ENCODE results near the gene FERMT3.

Gene FERMT3

GRCh38 chr11:64202992-64203391 lies 3.5 kb upstream of the FERMT3 start:
- no peak for DNase-seq (ENCODE audit: low read depth in 1 of 2, low spot score in 1 of 2)
- in situ Hi-C loops (cut with HindIII; ENCODE audit: low pct_unique_long_range_greater_than_20kb, low sequenced_read_pairs): no loop called here

GRCh38 chr11:64203421-64204079 lies 3.0 kb upstream of the FERMT3 start:
- no peak for DNase-seq (ENCODE audit: low read depth in 1 of 2, low spot score in 1 of 2)
- in situ Hi-C loops (cut with HindIII; ENCODE audit: low pct_unique_long_range_greater_than_20kb, low sequenced_read_pairs): no loop called here
- no peak for TF ChIP-seq JUND (IDR thresholded peaks at IDR 0.05; ENCODE audit: low read depth)

More at GRCh38 chr11:64202992-64203391, 3.5 kb upstream of the FERMT3 start:
- TF ChIP-seq JUND (IDR thresholded peaks at IDR 0.05; ENCODE audit: low read depth): no peak

- in situ Hi-C loops (cut with HindIII; ENCODE audit: low pct_unique_long_range_greater_than_20kb, low sequenced_read_pairs): no loop called here
- DNase-seq (ENCODE audit: low read depth in 1 of 2, low spot score in 1 of 2): no peak
- no peak for TF ChIP-seq JUND (IDR thresholded peaks at IDR 0.05; ENCODE audit: low read depth)
Observed at GRCh38 chr11:64204080-64204440, 2.5 kb upstream of the FERMT3 start.

GRCh38 chr11:64204464-64204989 lies 2.0 kb upstream of the FERMT3 start:
- in situ Hi-C loops (cut with HindIII; ENCODE audit: low pct_unique_long_range_greater_than_20kb, low sequenced_read_pairs): no loop called here
- peak; percentile 87 to 93 for DNase-seq (ENCODE audit: low read depth in 1 of 2, low spot score in 1 of 2)
- TF ChIP-seq JUND (IDR thresholded peaks at IDR 0.05; ENCODE audit: low read depth): no peak

GRCh38 chr11:64207256-64208085 lies 950 bp downstream of the FERMT3 start:
- in situ Hi-C loops (cut with HindIII; ENCODE audit: low pct_unique_long_range_greater_than_20kb, low sequenced_read_pairs): no loop called here
- DNase-seq (ENCODE audit: low read depth in 1 of 2, low spot score in 1 of 2): no peak

GRCh38 chr11:64208086-64208795 lies 1.7 kb downstream of the FERMT3 start:
- in situ Hi-C loops (cut with HindIII; ENCODE audit: low pct_unique_long_range_greater_than_20kb, low sequenced_read_pairs): no loop called here
- TF ChIP-seq JUND (IDR thresholded peaks at IDR 0.05; ENCODE audit: low read depth): no peak
- no peak for DNase-seq (ENCODE audit: low read depth in 1 of 2, low spot score in 1 of 2)

More at GRCh38 chr11:64207256-64208085, 950 bp downstream of the FERMT3 start:
- TF ChIP-seq JUND (IDR thresholded peaks at IDR 0.05; ENCODE audit: low read depth): no peak

- DNase-seq (ENCODE audit: low read depth in 1 of 2, low spot score in 1 of 2): no peak
- in situ Hi-C loops (cut with HindIII; ENCODE audit: low pct_unique_long_range_greater_than_20kb, low sequenced_read_pairs): no loop called here
- no peak for TF ChIP-seq JUND (IDR thresholded peaks at IDR 0.05; ENCODE audit: low read depth)
Observed at GRCh38 chr11:64208796-64209562, 2.5 kb downstream of the FERMT3 start.

- in situ Hi-C loops (cut with HindIII; ENCODE audit: low pct_unique_long_range_greater_than_20kb, low sequenced_read_pairs): no loop called here
- no peak for TF ChIP-seq JUND (IDR thresholded peaks at IDR 0.05; ENCODE audit: low read depth)
- no peak for DNase-seq (ENCODE audit: low read depth in 1 of 2, low spot score in 1 of 2)
Observed at GRCh38 chr11:64209563-64209843, 3.0 kb downstream of the FERMT3 start.

- in situ Hi-C loops (cut with HindIII; ENCODE audit: low pct_unique_long_range_greater_than_20kb, low sequenced_read_pairs): no loop called here
- no peak for DNase-seq (ENCODE audit: low read depth in 1 of 2, low spot score in 1 of 2)
- no peak for TF ChIP-seq JUND (IDR thresholded peaks at IDR 0.05; ENCODE audit: low read depth)
Observed at GRCh38 chr11:64210301-64211020, 3.9 kb downstream of the FERMT3 start.

GRCh38 chr11:64211181-64211872 lies 4.8 kb downstream of the FERMT3 start:
- DNase-seq (ENCODE audit: low read depth in 1 of 2, low spot score in 1 of 2): no peak
- in situ Hi-C loops (cut with HindIII; ENCODE audit: low pct_unique_long_range_greater_than_20kb, low sequenced_read_pairs): no loop called here
- TF ChIP-seq JUND (IDR thresholded peaks at IDR 0.05; ENCODE audit: low read depth): no peak

- no peak for TF ChIP-seq JUND (IDR thresholded peaks at IDR 0.05; ENCODE audit: low read depth)
- in situ Hi-C loops (cut with HindIII; ENCODE audit: low pct_unique_long_range_greater_than_20kb, low sequenced_read_pairs): no loop called here
- DNase-seq (ENCODE audit: low read depth in 1 of 2, low spot score in 1 of 2): no peak
Observed at GRCh38 chr11:64216879-64217278, 10.4 kb downstream of the FERMT3 start.
